Glutamatergic neuron (in vitro differentiated cells): ENCODE results near the gene ANGPTL8. TPM values are rescaled to one million over a fixed set of nuclear protein-coding genes. Genes with fewer than 3 reads are reported as not detected.

Source experiments
- DNase-seq: peaks from one replicate; pipeline ENCODE4 v3.0.0; 2022
- H3K27ac Mint-ChIP-seq: one replicate; pipeline ENCODE4 v1.8.0; 2020; ENCODE audit warnings: mild to moderate bottlenecking, mixed read lengths, inconsistent platforms; ENCODE audit not compliant: unreplicated experiment
- H3K27me3 Mint-ChIP-seq: one replicate; pipeline ENCODE4 v1.8.0; 2020; ENCODE audit warnings: mild to moderate bottlenecking, moderate library complexity, mixed read lengths, inconsistent platforms; ENCODE audit not compliant: unreplicated experiment
- H3K36me3 Mint-ChIP-seq: one replicate; pipeline ENCODE4 v1.8.0; 2020; ENCODE audit warnings: mild to moderate bottlenecking, mixed read lengths, inconsistent platforms; ENCODE audit not compliant: unreplicated experiment
- H3K4me1 Mint-ChIP-seq: one replicate; pipeline ENCODE4 v1.8.0; 2020; ENCODE audit warnings: mild to moderate bottlenecking, low read depth, mixed read lengths, inconsistent platforms; ENCODE audit not compliant: unreplicated experiment
- H3K4me3 Mint-ChIP-seq: one replicate; pipeline ENCODE4 v1.8.0; 2020; ENCODE audit warnings: mild to moderate bottlenecking, mixed read lengths, inconsistent platforms; ENCODE audit not compliant: unreplicated experiment
- H3K9me3 Mint-ChIP-seq: one replicate; pipeline ENCODE4 v1.8.0; 2020; ENCODE audit warnings: mild to moderate bottlenecking, moderate library complexity, mixed read lengths, inconsistent platforms; ENCODE audit not compliant: unreplicated experiment
- CTCF ChIP-seq: fragments of 200-600 bp; sonication (generic); IDR thresholded peaks from one replicate; pipeline ENCODE4 v1.5.0; 2021; ENCODE audit not compliant: partially characterized antibody, unreplicated experiment
- total RNA-seq: library from RNA; stranded (reverse); fragmentation: NEBNext Ultra II Directional; extraction: Animal tissue kit (Norgen Biotek cat#: 25700); gene quantifications from one replicate; pipeline ENCODE4 v1.2.1, GENCODE V29; 2021; ENCODE audit not compliant: unreplicated experiment

The ANGPTL8 gene
- total RNA-seq, 1 donor from 2014 or later, result not detected

- Mint-ChIP-seq H3K27ac (no peak overlapping the region), H3K4me1 (no peaks in the 10 kb centered on the region), H3K27me3 (peaks cover 2% of the 10 kb centered on the region), H3K4me3 (no peak overlapping the region), H3K9me3 (peaks cover 4% of the 10 kb centered on the region), H3K36me3 (peaks cover 5% of the 10 kb centered on the region)
- DNase-seq, result no peak
- TF ChIP-seq CTCF, result no peak
These were observed 4.8 kb upstream of the ANGPTL8 start for GRCh38 chr19:11234486-11235075.

- Mint-ChIP-seq H3K27ac (peak overlapping the region; percentile 52), H3K4me3 (no peak overlapping the region)
- no peak for TF ChIP-seq CTCF
These were observed 2.8 kb upstream of the ANGPTL8 start for GRCh38 chr19:11236324-11237301.

GRCh38 chr19:11237321-11237720, 2.1 kb upstream of the ANGPTL8 start:
- Mint-ChIP-seq H3K9me3 (peaks cover 3% of the 10 kb centered on the region), H3K36me3 (no peaks in the 10 kb centered on the region), H3K27ac (no peak overlapping the region), H3K4me1 (no peaks in the 10 kb centered on the region), H3K27me3 (peaks cover 6% of the 10 kb centered on the region), H3K4me3 (no peak overlapping the region)
- no peak for TF ChIP-seq CTCF
- no peak for DNase-seq

More at GRCh38 chr19:11236324-11237301, 2.8 kb upstream of the ANGPTL8 start:
- Mint-ChIP-seq H3K27me3 (peaks cover 6% of the 10 kb centered on the region), H3K4me1 (no peaks in the 10 kb centered on the region), H3K36me3 (no peaks in the 10 kb centered on the region), H3K9me3 (peaks cover 3% of the 10 kb centered on the region)
- no peak for DNase-seq

GRCh38 chr19:11238041-11238440, 1.4 kb upstream of the ANGPTL8 start:
- H3K27me3 Mint-ChIP-seq, result peaks cover 10% of the 10 kb centered on the region
- H3K36me3 Mint-ChIP-seq, result no peaks in the 10 kb centered on the region
- H3K4me3 Mint-ChIP-seq, result no peak overlapping the region
- DNase-seq, result no peak
- peaks cover 3% of the 10 kb centered on the region for H3K9me3 Mint-ChIP-seq
- no peak for TF ChIP-seq CTCF
- H3K4me1 Mint-ChIP-seq, result no peaks in the 10 kb centered on the region
- no peak overlapping the region for H3K27ac Mint-ChIP-seq
